SJSA1 (cell line): Measurements from ENCODE around the gene ZNF41. TPM values are rescaled to one million over a fixed set of nuclear protein-coding genes. Genes with fewer than 3 reads are reported as not detected.
"Not testable (repeated sequence)": the region's sequence is repeated elsewhere in the genome, so short reads cannot be mapped to it uniquely, and the experiment has no call there.

Experiments
- DNase-seq, 2 experiments: peaks; one replicate each; pipeline ENCODE4 v3.0.0-alpha.2; 2015 to 2020; ENCODE audit warnings: low spot score in 2 of 2, low read depth in 1 of 2
- H3K27ac ChIP-seq: fragments of 250-450 bp; sonication (Bioruptor Pico); 2 replicates; pipeline ENCODE4 v1.5.1; 2020; ENCODE audit warnings: mild to moderate bottlenecking, moderate library complexity
- H3K27me3 ChIP-seq: fragments of 250-450 bp; sonication (Bioruptor Pico); replicated peaks from 2 replicates; pipeline ENCODE4 v1.5.1; 2020; ENCODE audit warnings: mild to moderate bottlenecking, moderate library complexity
- H3K36me3 ChIP-seq: fragments of 250-450 bp; sonication (Bioruptor Pico); 2 replicates; pipeline ENCODE4 v1.5.1; 2020; ENCODE audit warnings: mild to moderate bottlenecking
- H3K4me1 ChIP-seq: fragments of 250-450 bp; sonication (Bioruptor Pico); replicated peaks from 2 replicates; pipeline ENCODE4 v1.6.1; 2021; ENCODE audit warnings: mild to moderate bottlenecking
- H3K4me3 ChIP-seq: fragments of 250-450 bp; sonication (Bioruptor Pico); 2 replicates; pipeline ENCODE4 v1.5.1; 2020; ENCODE audit warnings: mild to moderate bottlenecking
- H3K9me3 ChIP-seq: fragments of 250-450 bp; sonication (Bioruptor Pico); replicated peaks from 2 replicates; pipeline ENCODE4 v1.5.1; 2020; ENCODE audit warnings: mild to moderate bottlenecking
- total RNA-seq: library from RNA; depleted of rRNA; stranded (reverse); fragments of >200 nt; shearing (Covaris generic); gene quantifications from 2 replicates; pipeline ENCODE4 v1.2.3, GENCODE V29; 2014; rRNA removed

Gene ZNF41
- 3.1 and 6.5 TPM in 2 replicates for total RNA-seq

DNA sequence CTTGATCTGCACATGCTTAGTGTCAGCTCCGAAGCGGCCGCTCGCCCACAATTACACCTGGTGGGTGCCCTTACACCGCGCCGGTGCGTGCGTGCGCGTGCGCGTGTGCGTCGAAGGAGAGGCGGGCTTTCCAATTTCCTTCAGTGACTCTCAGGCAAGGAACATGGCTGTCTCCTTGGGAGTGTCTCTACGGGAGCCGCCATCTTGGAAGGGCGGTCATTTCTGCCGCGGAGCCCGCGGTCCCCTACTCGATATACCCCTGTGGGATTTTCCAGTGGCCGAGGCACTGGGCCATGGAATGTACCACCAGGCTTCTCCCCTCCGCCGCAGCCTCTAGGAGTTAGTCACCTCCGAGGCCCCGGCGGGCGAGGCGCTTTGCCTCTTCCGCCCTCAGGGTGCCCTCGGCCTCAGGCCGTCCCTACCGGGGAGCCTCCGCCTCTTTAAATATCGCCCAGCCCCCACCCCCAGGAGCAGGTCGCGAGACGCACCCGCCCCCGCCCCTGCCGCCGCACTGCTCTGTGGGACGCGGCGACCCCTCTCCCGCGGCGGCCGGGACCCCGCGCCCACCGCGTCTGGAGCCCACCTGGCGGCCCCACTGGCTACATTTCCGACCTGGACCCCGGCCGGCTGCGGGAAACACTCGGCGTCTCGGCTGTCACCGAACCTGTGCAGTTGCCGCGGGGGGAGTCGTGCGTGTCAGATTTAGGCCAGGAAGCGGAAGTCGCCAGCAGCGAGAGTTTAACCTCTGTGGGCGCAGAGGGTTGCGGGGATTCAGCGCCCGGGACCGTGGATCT, at the start of gene ZNF41:
Gene ZNF41 (minus strand): TSS at position 711 of the 794 bp plus-strand sequence. CDS start 15,741 bp downstream, outside the sequence.
- Histone ChIP-seq H3K9me3 (no peaks in the 10 kb centered on the region), H3K27ac (peak within 1 kb of the TSS; percentile 92), H3K4me1 (no peaks in the 10 kb centered on the region; the same call in 1 of the 2 replicates), H3K27me3 (no peaks in the 10 kb centered on the region), H3K36me3 (no peaks in the 10 kb centered on the region), H3K4me3 (peak within 1 kb of the TSS; percentile 70)
- DNase-seq: peak; percentile 74 to 81

DNA sequence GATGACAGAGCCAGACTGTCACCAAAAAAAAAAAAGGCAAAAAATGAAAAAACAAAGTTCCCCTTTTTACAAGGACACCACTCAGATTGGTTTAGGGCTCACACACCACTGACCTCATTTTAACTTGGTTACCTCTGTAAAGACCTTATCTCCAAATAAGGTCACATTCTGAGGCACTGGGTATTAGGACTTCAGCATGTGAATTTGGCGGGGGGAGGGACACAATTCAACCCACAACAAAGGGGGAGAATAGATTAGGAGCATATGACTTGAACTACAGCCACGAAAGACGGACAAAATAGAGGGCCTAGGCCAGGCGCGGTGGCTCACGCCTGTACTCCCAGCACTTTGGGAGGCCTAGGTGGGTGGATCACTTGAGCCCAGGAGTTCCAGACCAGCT, 47.0 kb upstream of the ZNF41 start:
- no peaks in the 10 kb centered on the region for H3K9me3 ChIP-seq
- H3K4me3 ChIP-seq: no peak overlapping the region
- H3K27ac ChIP-seq: no peak overlapping the region
- H3K4me1 ChIP-seq: no peaks in the 10 kb centered on the region
- no peak for DNase-seq
- H3K27me3 ChIP-seq: no peaks in the 10 kb centered on the region
- H3K36me3 ChIP-seq: no peaks in the 10 kb centered on the region

DNA sequence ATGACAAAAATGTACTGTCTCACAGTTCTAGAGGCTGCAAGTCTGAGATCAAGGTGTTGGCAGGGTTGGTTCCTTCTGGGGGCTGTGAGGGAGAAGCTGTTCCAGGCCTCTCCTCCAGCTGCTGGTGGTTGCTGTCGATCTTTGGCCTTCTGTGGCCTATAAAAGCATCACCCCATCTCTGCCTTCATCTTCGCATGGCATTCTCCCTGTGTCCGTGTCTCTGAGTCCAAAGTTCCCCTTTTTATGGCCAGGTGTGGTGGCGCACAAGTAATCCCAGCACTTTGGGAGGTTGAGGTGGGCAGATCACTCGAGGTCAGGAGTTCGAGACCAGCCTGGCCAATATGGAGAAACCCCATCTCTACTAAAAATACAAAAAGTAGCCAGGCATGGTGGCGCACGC, 46.5 kb upstream of the ZNF41 start:
- Histone ChIP-seq H3K9me3 (no peaks in the 10 kb centered on the region), H3K27me3 (no peaks in the 10 kb centered on the region), H3K27ac (no peak overlapping the region), H3K4me1 (no peaks in the 10 kb centered on the region), H3K4me3 (no peak overlapping the region), H3K36me3 (no peaks in the 10 kb centered on the region)
- DNase-seq: no peak

DNA sequence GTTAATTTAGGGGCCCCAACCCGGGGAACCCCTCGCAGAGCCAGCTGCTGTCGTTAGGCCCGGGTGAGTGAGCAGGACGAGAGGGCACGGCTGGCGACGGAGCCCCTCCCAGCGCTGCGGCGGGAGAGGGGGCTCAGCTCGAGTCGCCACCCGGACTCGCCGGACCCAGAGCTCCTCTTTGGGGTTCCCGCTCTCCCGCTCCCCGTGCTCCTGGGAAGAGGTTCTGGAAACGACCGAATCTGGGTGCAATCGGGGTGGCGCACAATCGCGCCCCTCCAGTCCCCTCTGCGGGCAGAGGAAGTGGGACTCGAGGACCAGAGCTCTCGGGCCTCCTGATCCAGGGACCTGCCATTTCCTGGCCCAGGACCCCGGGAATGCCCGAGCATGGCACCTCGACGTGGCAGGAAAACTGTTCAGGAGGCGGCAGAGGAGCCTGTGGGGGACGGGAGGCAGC, 40.7 kb upstream of the ZNF41 start:
- Histone ChIP-seq H3K4me3 (peak overlapping the region; percentile 38), H3K9me3 (no peaks in the 10 kb centered on the region), H3K27me3 (no peaks in the 10 kb centered on the region), H3K27ac (no peak overlapping the region), H3K36me3 (no peaks in the 10 kb centered on the region), H3K4me1 (0 out of 2 replicates have a peak, but pooled peaks cover 3% of the 10 kb centered on the region)
- no peak for DNase-seq

DNA sequence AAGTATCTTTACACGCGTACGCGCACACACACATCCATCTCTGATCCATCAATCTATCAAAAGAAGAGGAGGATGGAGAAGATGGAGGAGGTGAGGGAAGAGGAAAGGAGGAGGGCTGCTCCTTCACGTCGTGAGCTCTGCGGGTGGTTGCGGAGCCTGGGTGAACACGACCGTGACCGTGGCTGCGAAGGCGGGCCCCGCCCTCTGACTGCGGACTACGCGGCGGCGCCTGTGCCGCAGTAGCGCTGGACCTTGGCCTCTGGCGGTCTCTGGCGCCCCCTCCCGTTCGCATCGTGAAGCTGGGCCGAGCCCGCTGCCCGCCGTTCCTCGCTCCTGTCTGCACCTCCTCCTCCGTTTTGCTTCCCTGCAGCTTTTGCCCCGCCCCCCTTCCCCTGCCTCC, 40.3 kb upstream of the ZNF41 start:
- H3K4me3 ChIP-seq: peak overlapping the region; percentile 38
- no peaks in the 10 kb centered on the region for H3K9me3 ChIP-seq
- H3K27ac ChIP-seq: no peak overlapping the region
- 0 out of 2 replicates have a peak, but pooled peaks cover 3% of the 10 kb centered on the region for H3K4me1 ChIP-seq
- DNase-seq: peak; percentile 66 to 75
- no peaks in the 10 kb centered on the region for H3K27me3 ChIP-seq
- H3K36me3 ChIP-seq: no peaks in the 10 kb centered on the region

DNA sequence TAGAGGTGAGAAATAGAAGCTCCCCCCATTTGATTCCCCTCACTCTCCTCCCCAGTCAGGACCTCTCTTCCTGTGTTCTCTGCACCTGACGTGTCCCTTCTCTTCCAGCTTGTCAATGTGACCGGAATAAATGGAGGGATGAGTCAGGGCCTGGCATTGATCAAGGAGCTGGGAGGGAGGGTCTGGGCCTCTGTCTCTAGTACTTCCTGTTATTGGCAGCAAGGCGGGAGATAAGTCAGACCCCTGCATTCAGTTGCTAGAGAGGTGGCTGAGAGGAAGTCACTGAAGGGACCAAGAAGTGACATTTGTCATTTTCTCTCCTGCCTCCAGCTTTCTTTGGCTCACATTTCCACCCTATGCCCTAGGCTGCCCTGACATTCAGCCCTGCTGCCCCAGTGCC, 35.1 kb upstream of the ZNF41 start:
- Histone ChIP-seq H3K4me3 (no peak overlapping the region), H3K27ac (no peak overlapping the region), H3K27me3 (no peaks in the 10 kb centered on the region), H3K36me3 (no peaks in the 10 kb centered on the region), H3K4me1 (no peaks in the 10 kb centered on the region; the same call in 1 of the 2 replicates), H3K9me3 (no peaks in the 10 kb centered on the region)
- no peak for DNase-seq

DNA sequence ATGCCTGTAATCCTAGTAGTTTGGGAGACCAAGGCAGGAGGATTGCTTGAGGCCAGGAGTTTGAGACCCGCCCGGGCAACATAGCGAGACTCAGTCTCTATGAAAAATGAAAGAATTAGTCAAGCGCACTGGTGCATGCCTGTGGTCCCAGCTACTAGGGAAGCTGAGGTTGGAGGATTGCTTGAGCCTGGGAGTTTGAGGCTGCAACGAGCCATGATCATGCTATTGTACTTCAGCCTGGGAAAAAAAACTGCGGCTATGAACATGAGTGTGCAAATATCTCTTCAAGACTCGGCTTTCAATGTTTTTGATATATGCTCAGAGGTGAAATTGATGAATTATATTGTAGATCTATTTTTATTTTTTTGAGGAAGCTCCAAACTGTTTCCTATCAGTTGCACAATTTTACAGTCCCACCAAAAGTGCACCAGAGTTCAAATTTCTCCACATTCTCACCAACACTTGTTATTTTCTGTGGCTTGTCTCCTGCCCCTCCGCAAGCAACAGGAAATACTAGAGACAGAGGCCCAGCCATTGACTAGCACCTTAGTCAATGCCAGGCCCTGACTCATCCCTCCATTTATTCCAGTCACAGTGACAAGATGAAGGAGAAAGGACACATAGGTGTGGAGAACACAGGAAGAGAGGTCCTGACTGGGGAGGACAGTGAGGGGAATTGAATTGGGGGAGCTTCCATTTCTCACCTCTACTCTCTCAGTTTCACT, 33.1 kb upstream of the ZNF41 start:
- Histone ChIP-seq H3K9me3 (no peaks in the 10 kb centered on the region), H3K4me3 (no peak overlapping the region), H3K36me3 (no peaks in the 10 kb centered on the region), H3K4me1 (no peaks in the 10 kb centered on the region; the same call in 1 of the 2 replicates), H3K27ac (no peak overlapping the region), H3K27me3 (no peaks in the 10 kb centered on the region)
- no peak for DNase-seq

DNA sequence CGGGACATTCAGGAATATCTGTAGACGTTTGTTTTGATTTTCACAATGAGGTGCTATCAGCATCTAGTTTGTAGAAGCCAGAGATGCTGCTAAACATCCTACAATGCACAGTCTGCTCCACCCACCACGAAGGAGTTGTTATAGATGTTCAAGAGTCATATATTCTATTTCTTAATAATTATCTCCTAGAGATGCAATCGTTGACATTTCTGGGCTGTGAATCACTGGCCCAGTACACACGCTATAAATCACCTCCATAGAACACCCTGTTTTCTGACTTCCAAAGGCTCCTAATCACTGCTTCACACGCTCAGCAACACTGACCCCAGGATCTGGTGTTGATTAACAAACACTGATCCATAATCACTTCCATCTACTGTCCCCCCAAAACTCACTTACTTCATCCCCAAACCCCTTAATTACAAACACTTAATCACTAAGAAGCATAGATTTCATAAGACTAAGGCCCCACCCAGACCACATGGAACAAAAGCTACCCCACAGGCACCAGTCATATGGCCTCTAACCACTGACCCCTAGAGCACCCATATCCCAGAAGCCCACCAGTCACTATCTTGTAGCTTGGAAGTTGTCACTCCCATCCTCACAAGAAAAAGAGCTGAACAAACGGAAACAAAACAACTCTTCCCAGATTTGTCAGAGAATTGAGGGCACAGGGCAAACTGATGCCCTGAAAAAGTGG, 31.7 kb upstream of the ZNF41 start:
- Histone ChIP-seq H3K36me3 (no peaks in the 10 kb centered on the region), H3K27me3 (no peaks in the 10 kb centered on the region), H3K4me3 (no peak overlapping the region), H3K9me3 (no peaks in the 10 kb centered on the region), H3K4me1 (no peaks in the 10 kb centered on the region; the same call in 1 of the 2 replicates), H3K27ac (no peak overlapping the region)
- DNase-seq: no peak

DNA sequence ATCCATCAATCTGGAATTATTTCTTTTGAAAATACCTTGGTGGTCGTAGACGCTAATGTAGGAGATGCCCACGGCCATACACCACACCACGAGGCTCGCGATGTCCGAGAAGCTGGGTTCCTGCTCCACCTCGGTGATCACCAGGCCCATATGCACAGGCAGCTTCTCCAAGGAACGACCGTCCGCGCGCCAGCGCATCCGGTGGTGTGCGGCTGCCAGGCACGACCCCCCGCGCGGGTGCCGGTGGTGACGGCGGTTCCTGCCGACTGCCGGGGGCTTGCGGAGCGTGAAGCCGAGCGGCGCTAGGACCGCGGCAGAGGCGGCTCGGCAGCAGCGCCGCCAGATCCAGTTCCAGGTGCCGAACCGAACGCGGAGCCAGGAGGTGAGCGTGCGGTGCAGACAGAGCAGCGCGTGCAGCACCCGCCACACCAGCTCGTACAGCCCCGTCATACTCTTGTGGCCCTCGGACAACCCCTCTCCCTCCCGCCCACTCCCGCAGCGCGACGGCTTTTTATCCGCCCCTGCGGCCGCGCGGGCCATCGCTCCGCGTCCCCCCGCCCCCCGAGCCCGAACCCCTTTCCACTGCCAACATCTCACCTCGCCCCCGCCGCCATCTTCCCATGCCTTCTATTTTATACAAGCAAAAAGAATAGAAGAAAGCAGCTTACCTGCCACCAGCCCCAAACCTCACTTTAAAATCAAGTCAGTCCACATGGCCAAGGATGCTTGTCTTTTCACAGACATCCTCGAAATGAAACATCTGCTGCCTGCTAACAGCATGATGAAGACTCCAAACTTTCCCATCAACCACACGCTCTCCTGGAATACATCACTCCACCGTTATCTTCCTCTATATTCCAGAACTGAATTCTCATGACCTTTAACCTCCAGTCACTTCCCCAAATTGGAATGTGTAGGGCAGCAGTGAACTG, 30.3 kb upstream of the ZNF41 start:
- H3K36me3 ChIP-seq, H3K27ac ChIP-seq, H3K4me1 ChIP-seq, H3K4me3 ChIP-seq, DNase-seq, H3K27me3 ChIP-seq, H3K9me3 ChIP-seq: not testable (repeated sequence)

DNA sequence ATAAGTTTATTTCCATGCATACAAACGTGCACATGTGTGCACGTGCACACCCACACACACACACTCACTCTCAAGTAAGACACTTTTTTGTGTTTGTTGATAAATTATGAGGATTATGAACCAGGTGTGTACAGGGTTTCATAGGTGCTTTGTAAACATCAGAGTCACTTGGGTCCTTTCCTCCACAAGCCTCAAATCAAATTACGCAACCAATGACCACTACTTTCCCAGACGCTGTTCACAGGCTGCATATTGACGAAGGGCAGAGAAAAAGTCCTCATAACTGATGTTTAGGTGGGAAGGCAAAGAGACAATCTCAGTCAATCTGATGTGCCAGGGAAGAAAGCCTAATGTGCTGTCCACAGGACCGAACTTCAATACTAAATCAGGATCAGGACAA, 29.4 kb upstream of the ZNF41 start:
- not testable (repeated sequence) for H3K27me3 ChIP-seq

DNA sequence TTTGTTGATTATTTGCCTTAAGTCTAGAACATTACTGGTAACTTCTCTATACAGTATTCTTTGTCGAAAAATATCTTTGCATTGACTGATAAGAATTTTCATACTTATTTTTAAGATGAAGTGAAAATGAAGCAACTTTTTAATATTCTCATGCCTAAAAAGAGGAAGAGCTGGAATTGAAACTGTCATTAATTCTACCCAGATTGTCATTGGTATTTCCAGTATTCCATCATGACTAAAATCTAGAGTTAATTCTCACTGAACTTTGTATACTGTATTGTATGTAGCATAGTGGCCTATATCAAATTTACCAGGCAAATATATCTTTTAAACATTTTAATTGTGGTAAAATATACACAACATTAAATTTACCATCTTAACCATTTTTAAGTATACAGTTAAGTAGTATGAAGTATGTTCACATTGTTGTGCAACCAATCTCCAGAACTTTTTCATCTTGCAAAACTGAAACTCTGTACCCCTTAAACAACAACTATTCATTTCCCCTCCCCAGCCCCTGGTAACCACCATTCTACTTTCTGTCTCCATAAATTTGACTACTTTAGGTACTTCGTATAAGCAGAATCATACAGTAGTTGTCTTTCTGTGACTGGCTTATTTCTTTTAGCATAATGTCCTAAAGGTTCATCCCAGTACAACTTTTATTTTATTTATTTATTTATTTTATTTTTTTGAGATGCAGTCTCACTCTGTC, 24.3 kb upstream of the ZNF41 start:
- Histone ChIP-seq H3K27ac (no peak overlapping the region), H3K27me3 (no peaks in the 10 kb centered on the region), H3K4me3 (no peak overlapping the region), H3K36me3 (no peaks in the 10 kb centered on the region), H3K9me3 (no peaks in the 10 kb centered on the region), H3K4me1 (no peaks in the 10 kb centered on the region)
- no peak for DNase-seq

More for the DNA sequence above, 29.4 kb upstream of the ZNF41 start:
- not testable (repeated sequence) for H3K27ac ChIP-seq, DNase-seq, H3K36me3 ChIP-seq, H3K4me3 ChIP-seq, H3K4me1 ChIP-seq, H3K9me3 ChIP-seq

DNA sequence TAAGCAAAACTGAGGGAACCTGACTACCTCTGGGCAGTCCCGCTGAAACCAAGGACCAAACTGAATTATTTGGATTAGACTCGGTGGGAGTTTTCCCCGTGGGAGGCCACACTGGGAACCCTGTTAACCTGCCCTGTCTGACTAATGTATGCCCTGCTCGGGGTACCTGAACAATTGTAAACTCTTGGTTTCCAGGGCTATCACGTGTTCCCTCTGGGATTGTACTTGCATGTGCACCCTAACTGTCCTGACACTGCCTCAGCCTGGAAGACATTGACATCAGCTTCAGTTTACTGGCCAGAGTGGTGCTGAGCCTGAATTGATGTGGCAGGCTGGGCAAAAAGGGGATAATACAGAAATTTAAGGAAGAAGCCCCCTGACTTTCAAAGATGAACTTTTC, 20.1 kb upstream of the ZNF41 start:
- no peak overlapping the region for H3K27ac ChIP-seq
- no peak overlapping the region for H3K4me3 ChIP-seq
- no peaks in the 10 kb centered on the region for H3K4me1 ChIP-seq
- no peaks in the 10 kb centered on the region for H3K36me3 ChIP-seq
- DNase-seq: no peak
- H3K27me3 ChIP-seq: no peaks in the 10 kb centered on the region
- H3K9me3 ChIP-seq: no peaks in the 10 kb centered on the region
